Measurements from ENCODE around the gene CBLN4. TPM values are rescaled to one million over a fixed set of nuclear protein-coding genes. Genes with fewer than 3 reads are reported as not detected.

CBLN4 gene
- not detected for polyA plus RNA-seq (2013, experiment 1 of 2)
- not detected for polyA plus RNA-seq (2013, experiment 2 of 2)

- Histone ChIP-seq H3K4me1 (ENCODE audit: control insufficient read depth, insufficient read depth, low read length, poor library complexity, severe bottlenecking) (no peaks in the 10 kb centered on the region), H3K27ac (ENCODE audit: low read depth, low read length, severe bottlenecking) (no peak within 1 kb of the TSS), H3K4me3 (ENCODE audit: extremely low read depth, insufficient read depth, low read length, poor library complexity, severe bottlenecking) (no peak within 1 kb of the TSS), H3K9me3 (ENCODE audit: control insufficient read depth, low read length) (peaks cover 56% of the 10 kb centered on the region), H3K36me3 (ENCODE audit: control insufficient read depth, insufficient read depth, low read length) (no peaks in the 10 kb centered on the region)
- 83 to 92% methylated on average over 11 to 14 of the region's 29 CpGs for WGBS, 2 experiments (ENCODE audit: insufficient coverage in 2 of 2)
These were observed at the start of gene CBLN4 for GRCh38 chr20:56005389-56005715. Gene CBLN4, minus strand, starts transcription at chr20:56005519. Its CDS starts 1,348 bp downstream, at chr20:56004171.

- 80 to 85% methylated on average over 1 to 4 of the region's 6 CpGs for whole genome bisulfite sequencing, 2 experiments (ENCODE audit: insufficient coverage in 2 of 2)
- Histone ChIP-seq H3K27ac (ENCODE audit: low read depth, low read length, severe bottlenecking) (no peak overlapping the region), H3K9me3 (ENCODE audit: control insufficient read depth, low read length) (peaks cover 57% of the 10 kb centered on the region), H3K4me3 (ENCODE audit: extremely low read depth, insufficient read depth, low read length, poor library complexity, severe bottlenecking) (no peak overlapping the region), H3K36me3 (ENCODE audit: control insufficient read depth, insufficient read depth, low read length) (no peaks in the 10 kb centered on the region), H3K4me1 (ENCODE audit: control insufficient read depth, insufficient read depth, low read length, poor library complexity, severe bottlenecking) (no peaks in the 10 kb centered on the region)
These were observed 37.9 kb upstream of the CBLN4 start for GRCh38 chr20:56043227-56043626.

DNA sequence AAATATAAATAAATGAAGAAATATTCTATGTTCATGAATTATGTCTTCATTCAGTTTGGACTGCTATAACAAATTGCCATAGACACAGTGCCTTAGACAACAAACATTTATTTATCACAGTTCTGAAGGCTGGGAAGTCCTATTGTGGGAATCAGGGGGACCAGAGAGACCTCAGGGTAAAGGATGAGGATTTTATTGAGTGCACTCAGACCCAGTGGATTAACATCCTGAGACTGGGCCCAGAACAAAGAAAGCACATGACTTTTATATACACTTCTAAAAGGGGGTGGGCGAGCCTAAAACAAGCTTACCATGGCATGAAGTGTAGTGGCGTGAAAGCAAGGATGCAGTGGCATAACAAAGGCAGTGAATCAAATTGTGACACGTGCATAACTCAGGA is 26.9 kb upstream of the CBLN4 start:
- Histone ChIP-seq H3K4me1 (ENCODE audit: control insufficient read depth, insufficient read depth, low read length, poor library complexity, severe bottlenecking) (no peaks in the 10 kb centered on the region), H3K9me3 (ENCODE audit: control insufficient read depth, low read length) (peaks cover 48% of the 10 kb centered on the region)

GRCh38 chr20:56018716-56019115 is 13.4 kb upstream of the CBLN4 start:
- H3K36me3 ChIP-seq (ENCODE audit: control insufficient read depth, insufficient read depth, low read length): no peaks in the 10 kb centered on the region
- H3K9me3 ChIP-seq (ENCODE audit: control insufficient read depth, low read length): peaks cover 73% of the 10 kb centered on the region
- no peak overlapping the region for H3K27ac ChIP-seq (ENCODE audit: low read depth, low read length, severe bottlenecking)
- 80% methylated on average over 1 of the region's 2 CpGs; no CpG with 5 or more reads in 1 of the 2 experiments for WGBS, 2 experiments (ENCODE audit: insufficient coverage in 2 of 2)
- no peaks in the 10 kb centered on the region for H3K4me1 ChIP-seq (ENCODE audit: control insufficient read depth, insufficient read depth, low read length, poor library complexity, severe bottlenecking)
- no peak overlapping the region for H3K4me3 ChIP-seq (ENCODE audit: extremely low read depth, insufficient read depth, low read length, poor library complexity, severe bottlenecking)

More for the DNA sequence above, 26.9 kb upstream of the CBLN4 start:
- 25 to 36% methylated on average over 2 to 3 of the region's 3 CpGs for WGBS, 2 experiments (ENCODE audit: insufficient coverage in 2 of 2)
- H3K36me3 ChIP-seq (ENCODE audit: control insufficient read depth, insufficient read depth, low read length): no peaks in the 10 kb centered on the region
- no peak overlapping the region for H3K27ac ChIP-seq (ENCODE audit: low read depth, low read length, severe bottlenecking)
- no peak overlapping the region for H3K4me3 ChIP-seq (ENCODE audit: extremely low read depth, insufficient read depth, low read length, poor library complexity, severe bottlenecking)

- Histone ChIP-seq H3K4me3 (ENCODE audit: extremely low read depth, insufficient read depth, low read length, poor library complexity, severe bottlenecking) (no peak overlapping the region), H3K36me3 (ENCODE audit: control insufficient read depth, insufficient read depth, low read length) (no peaks in the 10 kb centered on the region), H3K9me3 (ENCODE audit: control insufficient read depth, low read length) (peaks cover 72% of the 10 kb centered on the region), H3K27ac (ENCODE audit: low read depth, low read length, severe bottlenecking) (no peak overlapping the region), H3K4me1 (ENCODE audit: control insufficient read depth, insufficient read depth, low read length, poor library complexity, severe bottlenecking) (no peaks in the 10 kb centered on the region)
- 11 to 52% methylated on average over 2 of the region's 3 CpGs for WGBS, 2 experiments (ENCODE audit: insufficient coverage in 2 of 2)
These were observed 12.9 kb upstream of the CBLN4 start for GRCh38 chr20:56018194-56018593.

- peaks cover 72% of the 10 kb centered on the region for H3K9me3 ChIP-seq (ENCODE audit: control insufficient read depth, low read length)
- H3K27ac ChIP-seq (ENCODE audit: low read depth, low read length, severe bottlenecking): no peak overlapping the region
- H3K36me3 ChIP-seq (ENCODE audit: control insufficient read depth, insufficient read depth, low read length): no peaks in the 10 kb centered on the region
- 67 to 86% methylated on average over 1 of the region's 2 CpGs for WGBS, 2 experiments (ENCODE audit: insufficient coverage in 2 of 2)
- H3K4me3 ChIP-seq (ENCODE audit: extremely low read depth, insufficient read depth, low read length, poor library complexity, severe bottlenecking): no peak overlapping the region
- H3K4me1 ChIP-seq (ENCODE audit: control insufficient read depth, insufficient read depth, low read length, poor library complexity, severe bottlenecking): no peaks in the 10 kb centered on the region
These were observed 12.2 kb upstream of the CBLN4 start for GRCh38 chr20:56017560-56017959.

DNA sequence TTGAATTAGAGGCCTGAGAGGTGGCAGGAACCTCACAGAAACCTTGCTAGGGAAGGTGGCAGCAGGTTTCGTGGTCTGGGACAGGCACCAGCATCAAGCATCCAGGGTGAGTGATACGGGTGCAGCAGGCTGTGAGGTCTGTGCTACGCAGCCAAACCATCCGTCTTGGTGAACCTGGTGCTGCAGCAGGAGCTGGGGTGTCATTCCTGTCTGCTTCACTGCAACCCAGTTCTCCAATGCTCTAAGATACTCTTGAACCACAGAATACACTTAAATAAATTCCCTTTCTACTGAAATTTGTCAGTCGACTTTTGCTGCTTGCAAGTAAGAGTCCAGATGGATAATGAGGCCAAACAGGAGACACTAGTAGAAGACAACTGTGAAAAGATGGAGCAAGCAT is 9.7 kb upstream of the CBLN4 start:
- 67 to 73% methylated on average over 5 of the region's 5 CpGs for WGBS, 2 experiments (ENCODE audit: insufficient coverage in 2 of 2)
- no peak overlapping the region for H3K4me3 ChIP-seq (ENCODE audit: extremely low read depth, insufficient read depth, low read length, poor library complexity, severe bottlenecking)

DNA sequence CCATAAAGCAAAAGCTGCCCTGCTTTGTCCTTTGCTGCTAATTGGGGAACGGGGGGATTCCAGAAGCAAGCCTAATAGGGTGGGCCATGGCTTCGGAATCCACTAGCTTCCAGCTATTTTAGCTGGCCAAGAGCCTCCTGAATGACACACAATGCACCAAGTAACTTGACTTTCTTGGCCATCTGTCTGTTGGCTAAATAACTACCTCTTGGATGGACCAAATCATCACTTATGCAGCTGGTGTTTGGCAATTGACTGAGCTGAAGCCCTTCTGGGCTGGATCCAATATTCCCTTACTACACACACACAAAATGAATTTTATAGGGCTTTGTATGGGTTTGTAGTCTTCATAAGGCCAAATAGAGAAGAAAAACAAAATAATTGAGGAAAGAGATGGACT is 8.8 kb upstream of the CBLN4 start:
- Histone ChIP-seq H3K9me3 (ENCODE audit: control insufficient read depth, low read length) (peaks cover 75% of the 10 kb centered on the region), H3K27ac (ENCODE audit: low read depth, low read length, severe bottlenecking) (no peak overlapping the region), H3K4me1 (ENCODE audit: control insufficient read depth, insufficient read depth, low read length, poor library complexity, severe bottlenecking) (no peaks in the 10 kb centered on the region), H3K4me3 (ENCODE audit: extremely low read depth, insufficient read depth, low read length, poor library complexity, severe bottlenecking) (no peak overlapping the region), H3K36me3 (ENCODE audit: control insufficient read depth, insufficient read depth, low read length) (no peaks in the 10 kb centered on the region)
- 44 to 50% methylated on average over 2 of the region's 2 CpGs for WGBS, 2 experiments (ENCODE audit: insufficient coverage in 2 of 2)

More for the DNA sequence above, 9.7 kb upstream of the CBLN4 start:
- Histone ChIP-seq H3K9me3 (ENCODE audit: control insufficient read depth, low read length) (peaks cover 72% of the 10 kb centered on the region), H3K4me1 (ENCODE audit: control insufficient read depth, insufficient read depth, low read length, poor library complexity, severe bottlenecking) (no peaks in the 10 kb centered on the region), H3K27ac (ENCODE audit: low read depth, low read length, severe bottlenecking) (no peak overlapping the region), H3K36me3 (ENCODE audit: control insufficient read depth, insufficient read depth, low read length) (no peaks in the 10 kb centered on the region)

DNA sequence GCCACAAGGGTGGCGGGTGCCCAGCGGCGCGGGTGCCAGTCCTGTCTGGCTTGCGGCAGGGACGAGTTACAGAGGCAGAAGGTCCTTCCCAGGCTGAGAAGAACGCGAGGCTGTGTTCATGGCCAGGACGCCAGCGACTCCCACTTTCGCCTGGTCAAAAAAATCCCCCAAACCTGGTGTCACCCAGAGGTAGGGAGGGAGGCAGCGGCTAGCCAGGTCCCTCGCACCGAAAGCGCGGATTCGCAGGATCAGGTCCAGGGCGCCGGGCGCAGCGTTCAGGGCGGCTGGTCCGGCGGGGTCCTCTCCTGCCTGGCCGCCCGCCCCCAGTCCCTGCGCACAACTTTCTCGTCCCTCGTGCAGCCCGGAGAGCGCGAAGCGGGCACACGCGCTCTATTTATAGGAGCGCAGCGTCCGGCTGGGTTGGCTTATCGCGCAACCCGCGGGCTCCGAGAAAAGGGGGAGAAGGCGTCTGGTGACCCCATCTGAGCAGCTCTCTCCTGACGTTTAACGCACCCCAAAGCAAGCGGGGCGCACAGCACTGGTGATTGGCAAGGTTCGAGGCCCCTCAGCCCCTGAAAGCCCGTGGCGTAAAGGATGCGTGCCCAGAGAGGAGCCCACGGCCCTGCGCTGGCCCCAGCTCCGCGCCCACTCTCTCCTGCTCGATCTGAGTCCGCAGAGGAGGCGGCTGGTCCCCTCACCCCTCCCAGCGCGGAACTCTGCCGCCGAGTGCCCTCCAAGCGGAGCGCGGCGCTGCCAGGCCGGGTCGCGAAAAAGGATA is 519 bp downstream of the CBLN4 start:
- WGBS, 2 experiments (ENCODE audit: insufficient coverage in 2 of 2): 86 to 94% methylated on average over 69 to 70 of the region's 70 CpGs
- Histone ChIP-seq H3K27ac (ENCODE audit: low read depth, low read length, severe bottlenecking) (no peak overlapping the region), H3K36me3 (ENCODE audit: control insufficient read depth, insufficient read depth, low read length) (no peaks in the 10 kb centered on the region), H3K9me3 (ENCODE audit: control insufficient read depth, low read length) (peaks cover 51% of the 10 kb centered on the region), H3K4me3 (ENCODE audit: extremely low read depth, insufficient read depth, low read length, poor library complexity, severe bottlenecking) (no peak overlapping the region), H3K4me1 (ENCODE audit: control insufficient read depth, insufficient read depth, low read length, poor library complexity, severe bottlenecking) (no peaks in the 10 kb centered on the region)

- Histone ChIP-seq H3K9me3 (ENCODE audit: control insufficient read depth, low read length) (peaks cover 49% of the 10 kb centered on the region), H3K27ac (ENCODE audit: low read depth, low read length, severe bottlenecking) (no peak overlapping the region), H3K36me3 (ENCODE audit: control insufficient read depth, insufficient read depth, low read length) (no peaks in the 10 kb centered on the region), H3K4me1 (ENCODE audit: control insufficient read depth, insufficient read depth, low read length, poor library complexity, severe bottlenecking) (no peaks in the 10 kb centered on the region), H3K4me3 (ENCODE audit: extremely low read depth, insufficient read depth, low read length, poor library complexity, severe bottlenecking) (no peak overlapping the region)
- WGBS, 2 experiments (ENCODE audit: insufficient coverage in 2 of 2): 91 to 94% methylated on average over 36 to 39 of the region's 41 CpGs
These were observed 1.3 kb downstream of the CBLN4 start for GRCh38 chr20:56004007-56004406.
